B cell (primary cell): ENCODE measurements around the gene MIDN. TPM values are rescaled to one million over a fixed set of nuclear protein-coding genes. Genes with fewer than 3 reads are reported as not detected.

Source experiments
- ATAC-seq: fragments of 200-7000 bp; cut with Tn5 transposase; one replicate; pipeline ENCODE4 v1.10.0; 2021; ENCODE audit warnings: low read depth, mild to moderate bottlenecking, moderate number of reproducible peaks, moderate library complexity
- CTCF ChIA-PET: fragments of 350-600 bp; sonication (Branson Sonifier 250); formaldehyde crosslinking; loops from one replicate; lab custom pipeline; 2021; ENCODE audit warnings: antibody characterized with exemption, inconsistent platforms; lab: Charles Lee
- POLR2A ChIA-PET: fragments of 350-600 bp; sonication (Branson Sonifier 250); formaldehyde crosslinking; loops from one replicate; lab custom pipeline; 2021; ENCODE audit warnings: antibody characterized with exemption; lab: Charles Lee
- DNase-seq: peaks from one replicate; pipeline ENCODE4 v3.0.0; 2013
- H2AFZ ChIP-seq: 2 replicates; pipeline ENCODE4 v1.6.1; 2012; ENCODE audit warnings: mild to moderate bottlenecking, low read depth, low read length; ENCODE audit not compliant: insufficient read depth, poor library complexity, severe bottlenecking
- H3K27ac ChIP-seq, 2 donors: 1 replicate in 1 of 2; 2 replicates in 1 of 2; pipeline ENCODE4 v1.5.1; 2012 to 2013; ENCODE audit warnings: low read length in 2 of 2, mild to moderate bottlenecking in 2 of 2, moderate library complexity in 1 of 2
- H3K27me3 ChIP-seq, 4 experiments: fragments of 200-600 bp in 1 of 4; sonication (generic) in 1 of 4; replicated peaks in 1 of 4; 1 replicate in 2 of 4; 2 replicates in 2 of 4; pipeline versions ENCODE4 v1.6.1 to v1.7.0; 2013 to 2016; ENCODE audit warnings: low read length in 3 of 4, mild to moderate bottlenecking in 2 of 4, mixed read lengths in 1 of 4, moderate library complexity in 1 of 4; ENCODE audit not compliant: insufficient read depth in 4 of 4, control insufficient read depth in 3 of 4; ENCODE audit errors: control extremely low read depth in 1 of 4
- H3K36me3 ChIP-seq, 2 experiments: replicated peaks in 1 of 2; 1 replicate in 1 of 2; 2 replicates in 1 of 2; pipeline versions ENCODE4 v1.6.1 to v1.7.1; 2013; ENCODE audit warnings: low read length in 1 of 2; ENCODE audit not compliant: insufficient read depth in 2 of 2, control insufficient read depth in 1 of 2; ENCODE audit errors: control extremely low read depth in 1 of 2, extremely low read depth in 1 of 2
- H3K4me1 ChIP-seq, 2 donors: fragments of 200-600 bp in 1 of 2; sonication (generic) in 1 of 2; 1 replicate in 1 of 2; 2 replicates in 1 of 2; pipeline versions ENCODE4 v1.5.1 to v1.6.1; 2013 to 2017; ENCODE audit warnings: low read length in 2 of 2; ENCODE audit not compliant: control insufficient read depth in 2 of 2, insufficient read depth in 2 of 2
- H3K4me2 ChIP-seq: replicated peaks from 2 replicates; pipeline ENCODE3; 2012; ENCODE audit warnings: mild to moderate bottlenecking, low read depth, low read length; ENCODE audit not compliant: poor library complexity, severe bottlenecking
- H3K4me3 ChIP-seq, 5 experiments: fragments of 200-600 bp in 1 of 5; sonication (generic) in 1 of 5; 1 replicate in 3 of 5; 2 replicates in 2 of 5; pipeline versions ENCODE4 v1.5.1 to v1.7.0; 2011 to 2016; ENCODE audit warnings: low read length in 4 of 5, mild to moderate bottlenecking in 4 of 5, low read depth in 2 of 5, control low read depth in 1 of 5, moderate library complexity in 1 of 5; ENCODE audit not compliant: insufficient read depth in 1 of 5; ENCODE audit errors: control extremely low read depth in 1 of 5, extremely low read depth in 1 of 5
- H3K79me2 ChIP-seq: fragments of 200-600 bp; sonication (generic); one replicate; pipeline ENCODE4 v1.6.0; 2016; ENCODE audit warnings: low read length; ENCODE audit not compliant: control insufficient read depth, insufficient read depth
- H3K9ac ChIP-seq: fragments of 200-600 bp; sonication (generic); 2 replicates; pipeline ENCODE4 v1.6.1; 2017; ENCODE audit warnings: mild to moderate bottlenecking, low read length, moderate library complexity
- H3K9me3 ChIP-seq, 3 donors: one replicate each; pipeline versions ENCODE4 v1.6.1 to v1.7.1; 2013; ENCODE audit warnings: low read length in 2 of 3; ENCODE audit not compliant: control insufficient read depth in 2 of 3, insufficient read depth in 1 of 3; ENCODE audit errors: control extremely low read depth in 1 of 3
- H4K20me1 ChIP-seq: 2 replicates; pipeline ENCODE4 v1.6.0; 2012; ENCODE audit warnings: mild to moderate bottlenecking, low read length; ENCODE audit not compliant: insufficient read depth, control insufficient read depth, poor library complexity, severe bottlenecking
- H3K27ac Mint-ChIP-seq: one replicate; pipeline ENCODE4 v1.8.0; 2021; ENCODE audit warnings: mixed read lengths
- H3K27me3 Mint-ChIP-seq: one replicate; pipeline ENCODE4 v1.8.0; 2021; ENCODE audit warnings: mixed read lengths
- H3K4me1 Mint-ChIP-seq: one replicate; pipeline ENCODE4 v1.8.0; 2021; ENCODE audit warnings: mixed read lengths
- H3K4me3 Mint-ChIP-seq: one replicate; pipeline ENCODE4 v1.8.0; 2021; ENCODE audit warnings: mixed read lengths
- H3K9me3 Mint-ChIP-seq: one replicate; pipeline ENCODE4 v1.8.0; 2022; ENCODE audit warnings: mixed read lengths; ENCODE audit not compliant: insufficient read depth
- EZH2 ChIP-seq: IDR thresholded peaks from 2 replicates; pipeline ENCODE4 v1.6.1; 2012; ENCODE audit warnings: borderline replicate concordance, low read depth, mild to moderate bottlenecking, moderate library complexity, low read length; ENCODE audit not compliant: insufficient read depth, poor library complexity, severe bottlenecking
- WGBS: methylation state at CpG from one replicate; pipeline ENCODE4 v1.1.5; 2013; ENCODE audit warnings: missing lambda C conversion rate; ENCODE audit not compliant: insufficient coverage; 5-methylcytosine and 5-hydroxymethylcytosine counted together
- intact Hi-C: fragments of 100-400 bp; cut with micrococcal nuclease; formaldehyde crosslinking; loops from one replicate; pipeline ENCODE4 v1.10.0; 2022
- polyA minus RNA-seq: library from RNA; depleted of rRNA, polyadenylated mRNA; stranded (reverse); fragments of >200 nt; gene quantifications from 2 replicates; pipeline ENCODE4 v1.2.3, GENCODE V29; 2012
- polyA plus RNA-seq: library from polyadenylated mRNA; depleted of rRNA; stranded (reverse); fragments of >200 nt; gene quantifications from 2 replicates; pipeline ENCODE4 v1.2.3, GENCODE V29; 2012
- total RNA-seq, 2 donors: library from RNA; stranded (reverse); fragments of 120-200 nt in 1 of 2; gene quantifications; 1 replicate in 1 of 2; 2 replicates in 1 of 2; pipeline versions ENCODE4 v1.2.3 to v1.2.4, GENCODE V29; 2013 to 2022
- TF ChIP-seq, protein P1 (sequence below): fragments of 200-600 bp; IDR thresholded peaks from one replicate; pipeline ENCODE4 v1.8.0; 2022; ENCODE audit warnings: antibody characterized with exemption, mild to moderate bottlenecking

Gene MIDN
- total RNA-seq (97.8 and 98.5 TPM in 2 replicates), polyA plus RNA-seq (120 and 156 TPM in 2 replicates), polyA minus RNA-seq (115 and 123 TPM in 2 replicates)
- 14.2 TPM for total RNA-seq (2013)

DNA sequence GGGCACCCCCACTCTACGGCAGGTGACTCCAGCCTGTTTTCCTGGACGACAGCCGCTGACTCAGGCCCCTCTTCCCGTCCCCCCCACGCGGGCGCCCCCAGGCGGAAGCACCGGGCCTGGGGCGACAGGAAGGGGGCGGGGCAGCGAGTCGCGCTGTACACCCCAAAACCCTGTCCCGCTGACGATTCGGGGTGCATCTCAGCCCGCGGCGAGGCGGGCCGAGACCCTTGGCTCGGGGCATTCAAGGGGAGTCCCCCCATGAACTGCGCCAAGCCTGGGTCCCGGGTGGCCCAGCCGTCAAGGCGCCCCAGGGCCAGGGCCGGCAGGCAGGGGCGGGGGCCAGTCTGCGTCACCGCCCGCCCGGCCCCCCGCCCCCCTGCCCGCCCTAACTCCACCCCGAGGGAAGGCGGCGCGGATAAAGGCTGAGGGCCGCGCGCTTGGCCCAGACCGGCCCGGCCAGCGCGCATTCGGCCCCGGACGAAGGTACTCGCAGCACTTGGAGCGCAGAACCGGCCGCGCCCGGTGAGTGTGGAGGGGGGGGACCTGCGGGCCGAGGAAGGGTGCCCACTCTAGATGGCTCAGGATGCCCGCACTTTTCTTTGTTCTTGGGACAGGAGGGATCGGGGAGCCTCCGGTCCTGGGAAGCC is at the start of gene MIDN:
Gene MIDN (plus strand): TSS at position 445 of the 647 bp plus-strand sequence. CDS start 1,714 bp downstream, outside the sequence.
- Histone ChIP-seq H2AFZ (peak within 1 kb of the TSS; percentile 64), H4K20me1 (peaks cover 42% of the 10 kb centered on the region), H3K9me3 (no peaks in the 10 kb centered on the region), H3K4me1 (peaks cover 26 to 56% of the 10 kb centered on the region in 2 donors), H3K79me2 (peaks cover 39% of the 10 kb centered on the region), H3K27me3 (no peaks in the 10 kb centered on the region), H3K36me3 (peaks cover 0 to 11% of the 10 kb centered on the region in 2 experiments), H3K9ac (peak within 1 kb of the TSS; percentile 88), H3K4me3 (peak within 1 kb of the TSS in 4 of 5 experiments; percentile 62 to 95 (median 67)), H3K27ac (peak within 1 kb of the TSS; percentile 84 to 94), H3K4me2 (peak within 1 kb of the TSS; percentile 99)
- peak within 1 kb of the TSS; percentile 91 for H3K27ac Mint-ChIP-seq
- under 1% methylated on average over 47 of the region's 60 CpGs for WGBS
- peak within 1 kb of the TSS; percentile 86 for H3K4me3 Mint-ChIP-seq
- no peaks in the 10 kb centered on the region for H3K9me3 Mint-ChIP-seq
- peaks cover 25% of the 10 kb centered on the region for H3K4me1 Mint-ChIP-seq
- no peaks in the 10 kb centered on the region for H3K27me3 Mint-ChIP-seq
- ChIA-PET CTCF (interaction anchor here (2.3 kb wide), 1 partner anchor 19 kb away, joined by 31 read pairs; no protein-coding TSS in a partner anchor), POLR2A (interaction anchor here (0.6 to 2.5 kb wide), 4 partner anchors 11 to 21 kb away, joined by 3 to 33 read pairs (median 6); partner anchors contain the start of gene CIRBP)
- peak; percentile 87 for DNase-seq
- ATAC-seq, result peak; percentile 7
- TF ChIP-seq, protein P1, sequence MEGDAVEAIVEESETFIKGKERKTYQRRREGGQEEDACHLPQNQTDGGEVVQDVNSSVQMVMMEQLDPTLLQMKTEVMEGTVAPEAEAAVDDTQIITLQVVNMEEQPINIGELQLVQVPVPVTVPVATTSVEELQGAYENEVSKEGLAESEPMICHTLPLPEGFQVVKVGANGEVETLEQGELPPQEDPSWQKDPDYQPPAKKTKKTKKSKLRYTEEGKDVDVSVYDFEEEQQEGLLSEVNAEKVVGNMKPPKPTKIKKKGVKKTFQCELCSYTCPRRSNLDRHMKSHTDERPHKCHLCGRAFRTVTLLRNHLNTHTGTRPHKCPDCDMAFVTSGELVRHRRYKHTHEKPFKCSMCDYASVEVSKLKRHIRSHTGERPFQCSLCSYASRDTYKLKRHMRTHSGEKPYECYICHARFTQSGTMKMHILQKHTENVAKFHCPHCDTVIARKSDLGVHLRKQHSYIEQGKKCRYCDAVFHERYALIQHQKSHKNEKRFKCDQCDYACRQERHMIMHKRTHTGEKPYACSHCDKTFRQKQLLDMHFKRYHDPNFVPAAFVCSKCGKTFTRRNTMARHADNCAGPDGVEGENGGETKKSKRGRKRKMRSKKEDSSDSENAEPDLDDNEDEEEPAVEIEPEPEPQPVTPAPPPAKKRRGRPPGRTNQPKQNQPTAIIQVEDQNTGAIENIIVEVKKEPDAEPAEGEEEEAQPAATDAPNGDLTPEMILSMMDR, result peak; percentile 35
- no peak for TF ChIP-seq EZH2
- intact Hi-C loops, result loop anchor here (10.0 kb wide), 3 partner anchors 223 to 1937 kb away; partner anchors contain the start of genes CNN2, NCLN, RNU6-2 and TMEM259

GRCh38 chr19:1199531-1199930 is 48.9 kb upstream of the MIDN start:
- H4K20me1 ChIP-seq, result no peaks in the 10 kb centered on the region
- H3K27me3 Mint-ChIP-seq, result no peaks in the 10 kb centered on the region
- POLR2A ChIA-PET, result interaction anchor here (0.6 to 1.2 kb wide), 2 partner anchors 10 to 302 kb away, joined by 3 to 7 read pairs; no protein-coding TSS in a partner anchor
- no peaks in the 10 kb centered on the region for H3K27me3 ChIP-seq
- H3K79me2 ChIP-seq, result no peaks in the 10 kb centered on the region
- H2AFZ ChIP-seq, result no peak overlapping the region
- intact Hi-C loops, result no loop called here
- no peak overlapping the region for H3K27ac Mint-ChIP-seq
- H3K9me3 Mint-ChIP-seq, result no peaks in the 10 kb centered on the region
- TF ChIP-seq EZH2, result no peak
- TF ChIP-seq, protein P1, result no peak
- H3K27ac ChIP-seq, result no peak overlapping the region
- CTCF ChIA-PET, result interaction anchor here (0.6 to 3.2 kb wide), 2 partner anchors 11 to 86 kb away, joined by 5 to 16 read pairs; no protein-coding TSS in a partner anchor
- no peaks in the 10 kb centered on the region for H3K36me3 ChIP-seq
- peaks cover 5% of the 10 kb centered on the region for H3K4me1 Mint-ChIP-seq
- 97% methylated on average over 10 of the region's 10 CpGs for whole genome bisulfite sequencing
- H3K4me1 ChIP-seq, result no peaks in the 10 kb centered on the region
- no peak overlapping the region for H3K4me3 Mint-ChIP-seq
- ATAC-seq (no peak), DNase-seq (no peak)
- H3K9me3 ChIP-seq, result no peaks in the 10 kb centered on the region
- H3K9ac ChIP-seq, result no peak overlapping the region
- H3K4me2 ChIP-seq, result no peak overlapping the region
- no peak overlapping the region for H3K4me3 ChIP-seq
